Mesendoderm (in vitro differentiated cells): ENCODE measurements around the gene ACBD4.

Experiments
- DNase-seq: peaks from one replicate; pipeline ENCODE4 v3.0.0; 2013
- H2AK5ac ChIP-seq: 2 replicates; pipeline ENCODE4 v1.6.1; 2013; ENCODE audit warnings: low read length, inconsistent platforms
- H2BK120ac ChIP-seq: 2 replicates; pipeline ENCODE4 v1.6.1; 2013; ENCODE audit warnings: low read depth, mild to moderate bottlenecking, low read length, moderate library complexity, mixed read lengths
- H2BK15ac ChIP-seq: replicated peaks from 2 replicates; pipeline ENCODE4 v1.6.1; 2013; ENCODE audit warnings: low read depth, mild to moderate bottlenecking, moderate library complexity
- H2BK5ac ChIP-seq: 2 replicates; pipeline ENCODE4 v1.6.1; 2013; ENCODE audit warnings: low read length, inconsistent platforms
- H3K18ac ChIP-seq: 2 replicates; pipeline ENCODE4 v1.6.1; 2013; ENCODE audit warnings: mild to moderate bottlenecking, low read length, mixed read lengths
- H3K23ac ChIP-seq: one replicate; pipeline ENCODE4 v1.6.1; 2013; ENCODE audit warnings: low read length
- H3K27ac ChIP-seq: 2 replicates; pipeline ENCODE4 v1.5.1; 2013; ENCODE audit warnings: low read depth, mild to moderate bottlenecking, inconsistent platforms, low read length, moderate library complexity
- H3K27me3 ChIP-seq: 2 replicates; pipeline ENCODE4 v1.6.1; 2013; ENCODE audit warnings: low read length, control low read depth, mild to moderate bottlenecking, inconsistent platforms; ENCODE audit not compliant: insufficient read depth, poor library complexity
- H3K36me3 ChIP-seq: 2 replicates; pipeline ENCODE4 v1.6.1; 2013; ENCODE audit warnings: low read length, inconsistent platforms; ENCODE audit not compliant: control insufficient read depth, insufficient read depth
- H3K4ac ChIP-seq: one replicate; pipeline ENCODE4 v1.6.1; 2013; ENCODE audit warnings: low read depth, mild to moderate bottlenecking, low read length, moderate library complexity
- H3K4me1 ChIP-seq: 2 replicates; pipeline ENCODE4 v1.6.1; 2013; ENCODE audit warnings: low read depth, low read length, inconsistent platforms; ENCODE audit not compliant: control insufficient read depth
- H3K4me2 ChIP-seq: 2 replicates; pipeline ENCODE4 v1.6.1; 2013; ENCODE audit warnings: low read length
- H3K4me3 ChIP-seq: 2 replicates; pipeline ENCODE4 v1.5.1; 2013; ENCODE audit warnings: mild to moderate bottlenecking, low read length
- H3K56ac ChIP-seq: one replicate; pipeline ENCODE4 v1.6.1; 2013; ENCODE audit warnings: low read length
- H3K79me1 ChIP-seq: 2 replicates; pipeline ENCODE4 v1.6.1; 2013; ENCODE audit warnings: low read length, inconsistent platforms
- H3K79me2 ChIP-seq: 2 replicates; pipeline ENCODE4 v1.6.1; 2013; ENCODE audit warnings: mild to moderate bottlenecking, low read length; ENCODE audit not compliant: control insufficient read depth, insufficient read depth
- H3K9ac ChIP-seq: 2 replicates; pipeline ENCODE4 v1.6.1; 2013; ENCODE audit warnings: low read length, inconsistent platforms
- H4K5ac ChIP-seq: one replicate; pipeline ENCODE4 v1.6.1; 2013; ENCODE audit warnings: low read length
- H4K8ac ChIP-seq: one replicate; pipeline ENCODE4 v1.6.1; 2013; ENCODE audit warnings: low read depth, mild to moderate bottlenecking, control low read depth, low read length, moderate library complexity
- WGBS: extraction: QIAGEN DNeasy Blood & Tissue Kit; methylation state at CpG from one replicate; pipeline ENCODE4 v1.1.7; 2013; ENCODE audit warnings: low lambda C conversion rate, missing lambda C conversion rate; ENCODE audit not compliant: insufficient coverage; ENCODE audit errors: extremely low coverage; 5-methylcytosine and 5-hydroxymethylcytosine counted together

Gene ACBD4

GRCh38 chr17:45136846-45137560, 1.5 kb downstream of the ACBD4 start:
- H3K27me3 ChIP-seq, result no peaks in the 10 kb centered on the region
- WGBS, result no CpG with 5 or more reads among the region's 12 CpGs
- no peak overlapping the region for H3K23ac ChIP-seq
- no peak overlapping the region for H3K4ac ChIP-seq
- H3K9ac ChIP-seq, result no peak overlapping the region
- no peak overlapping the region for H2AK5ac ChIP-seq
- H2BK120ac ChIP-seq, result no peak overlapping the region
- no peak overlapping the region for H4K5ac ChIP-seq
- no peak overlapping the region for H3K18ac ChIP-seq
- no peak for DNase-seq
- H3K27ac ChIP-seq, result no peak overlapping the region
- H3K56ac ChIP-seq, result no peak overlapping the region
- no peak overlapping the region for H3K4me2 ChIP-seq
- no peak overlapping the region for H4K8ac ChIP-seq
- H3K4me3 ChIP-seq, result no peak overlapping the region
- no peaks in the 10 kb centered on the region for H3K36me3 ChIP-seq
- no peak overlapping the region for H2BK15ac ChIP-seq
- H2BK5ac ChIP-seq, result no peak overlapping the region
- H3K4me1 ChIP-seq, result peaks cover 4% of the 10 kb centered on the region
- no peaks in the 10 kb centered on the region for H3K79me2 ChIP-seq
- H3K79me1 ChIP-seq, result no peaks in the 10 kb centered on the region

DNA sequence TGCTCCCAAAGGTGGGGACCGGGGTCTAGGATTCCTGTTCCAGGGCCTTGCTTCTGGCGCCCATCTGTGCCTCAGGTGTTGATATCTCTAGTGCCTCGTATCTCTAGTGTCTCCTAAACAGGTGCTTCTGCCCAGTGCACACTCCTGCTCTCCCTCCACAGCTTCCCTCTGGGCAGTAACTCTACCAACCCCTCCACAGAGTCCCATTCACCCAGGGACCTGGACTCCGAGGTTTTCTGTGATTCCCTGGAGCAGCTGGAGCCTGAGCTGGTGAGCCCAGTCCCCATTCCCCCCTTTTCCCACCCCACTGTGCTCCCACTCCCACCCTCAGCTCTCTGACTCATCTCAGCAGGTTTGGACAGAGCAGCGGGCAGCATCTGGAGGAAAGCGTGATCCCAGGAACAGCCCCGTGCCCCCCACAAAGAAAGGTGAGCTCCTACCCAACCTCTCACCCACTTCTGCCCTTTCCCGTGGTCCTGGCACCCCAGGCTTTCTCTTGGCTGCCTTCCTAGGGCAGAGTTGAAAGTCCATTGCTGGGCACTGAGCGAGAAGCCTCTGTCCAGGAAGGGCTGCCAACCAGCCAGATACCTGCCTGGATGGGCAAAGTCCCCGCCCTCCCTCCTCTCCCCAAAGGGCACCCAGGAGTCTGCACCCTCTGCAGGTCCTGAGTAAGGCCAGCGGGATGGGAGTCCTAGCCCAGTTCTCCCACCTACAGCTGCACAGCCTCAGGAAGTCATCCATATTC, 2.2 kb downstream of the ACBD4 start:
- Histone ChIP-seq H3K79me1 (no peaks in the 10 kb centered on the region), H2AK5ac (no peak overlapping the region), H2BK120ac (no peak overlapping the region), H3K4ac (no peak overlapping the region), H3K23ac (no peak overlapping the region), H3K9ac (no peak overlapping the region), H2BK15ac (no peak overlapping the region), H3K4me1 (peaks cover 4% of the 10 kb centered on the region), H3K27ac (no peak overlapping the region), H4K8ac (no peak overlapping the region), H3K4me2 (no peak overlapping the region), H3K79me2 (no peaks in the 10 kb centered on the region), H3K18ac (no peak overlapping the region), H2BK5ac (no peak overlapping the region), H3K36me3 (no peaks in the 10 kb centered on the region), H3K56ac (no peak overlapping the region), H4K5ac (no peak overlapping the region), H3K4me3 (no peak overlapping the region), H3K27me3 (no peaks in the 10 kb centered on the region)
- DNase-seq, result no peak
- no CpG with 5 or more reads among the region's 11 CpGs for WGBS

GRCh38 chr17:45138911-45139532, 3.5 kb downstream of the ACBD4 start:
- Histone ChIP-seq H3K56ac (no peak overlapping the region), H3K4ac (no peak overlapping the region), H3K4me3 (no peak overlapping the region), H4K5ac (no peak overlapping the region), H3K27me3 (no peaks in the 10 kb centered on the region), H3K9ac (no peak overlapping the region), H3K4me2 (no peak overlapping the region), H3K27ac (no peak overlapping the region), H2BK120ac (no peak overlapping the region), H2AK5ac (no peak overlapping the region), H4K8ac (no peak overlapping the region), H2BK15ac (no peak overlapping the region), H2BK5ac (no peak overlapping the region), H3K4me1 (peaks cover 11% of the 10 kb centered on the region), H3K23ac (no peak overlapping the region), H3K79me2 (no peaks in the 10 kb centered on the region), H3K18ac (no peak overlapping the region), H3K79me1 (no peaks in the 10 kb centered on the region), H3K36me3 (no peaks in the 10 kb centered on the region)
- peak; percentile 49 for DNase-seq
- WGBS, result no CpG with 5 or more reads among the region's 14 CpGs

GRCh38 chr17:45139533-45139920, 4.0 kb downstream of the ACBD4 start:
- H3K56ac ChIP-seq, result no peak overlapping the region
- no peaks in the 10 kb centered on the region for H3K36me3 ChIP-seq
- DNase-seq, result no peak
- no peak overlapping the region for H3K9ac ChIP-seq
- H3K4me1 ChIP-seq, result peaks cover 11% of the 10 kb centered on the region
- H2AK5ac ChIP-seq, result no peak overlapping the region
- no peak overlapping the region for H3K27ac ChIP-seq
- no peak overlapping the region for H2BK15ac ChIP-seq
- no peak overlapping the region for H2BK5ac ChIP-seq
- H3K4ac ChIP-seq, result no peak overlapping the region
- no peak overlapping the region for H4K8ac ChIP-seq
- H2BK120ac ChIP-seq, result no peak overlapping the region
- no peaks in the 10 kb centered on the region for H3K27me3 ChIP-seq
- H3K79me1 ChIP-seq, result no peaks in the 10 kb centered on the region
- no peak overlapping the region for H3K18ac ChIP-seq
- no peaks in the 10 kb centered on the region for H3K79me2 ChIP-seq
- H4K5ac ChIP-seq, result no peak overlapping the region
- H3K4me2 ChIP-seq, result no peak overlapping the region
- no peak overlapping the region for H3K4me3 ChIP-seq
- no CpG with 5 or more reads among the region's 4 CpGs for WGBS
- H3K23ac ChIP-seq, result no peak overlapping the region

DNA sequence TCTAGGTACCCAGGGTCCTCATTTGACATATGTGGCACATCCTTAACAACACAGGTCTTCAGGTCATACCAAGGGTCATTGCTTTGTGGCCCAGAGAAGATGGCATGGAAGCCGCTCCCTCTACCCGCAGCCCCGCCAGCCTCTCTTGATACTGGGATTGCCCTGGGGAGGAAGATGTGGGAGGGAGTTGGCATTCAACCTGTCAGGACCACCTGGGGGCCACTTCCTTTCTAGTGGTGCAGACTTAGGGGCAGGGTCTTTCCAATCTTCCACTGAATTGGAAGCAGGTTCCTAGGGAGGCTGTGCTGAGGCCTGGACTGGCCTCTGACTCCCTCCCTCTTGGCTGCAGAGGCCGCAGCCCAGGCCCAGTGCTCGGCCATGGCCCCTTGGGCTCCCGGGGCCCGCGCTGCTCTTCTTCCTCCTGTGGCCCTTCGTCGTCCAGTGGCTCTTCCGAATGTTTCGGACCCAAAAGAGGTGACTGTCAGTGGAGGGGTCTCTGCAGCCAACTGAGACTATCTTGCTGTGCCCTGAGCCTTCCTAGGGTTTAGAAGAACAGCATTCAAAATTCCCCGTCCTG, 7.7 kb downstream of the ACBD4 start:
- DNase-seq, result peak; percentile 29
- Histone ChIP-seq H3K23ac (peak overlapping the region; percentile 89), H3K27me3 (no peaks in the 10 kb centered on the region), H3K4ac (no peak overlapping the region), H3K56ac (peak overlapping the region; percentile 90), H2AK5ac (peak overlapping the region; percentile 58), H3K4me3 (no peak overlapping the region), H3K27ac (peak overlapping the region; percentile 91), H3K9ac (peak overlapping the region; percentile 87), H4K5ac (no peak overlapping the region), H3K79me1 (peaks cover 2% of the 10 kb centered on the region), H3K4me2 (peak overlapping the region; percentile 80), H3K79me2 (no peaks in the 10 kb centered on the region), H2BK5ac (no peak overlapping the region), H2BK120ac (no peak overlapping the region), H3K18ac (peak overlapping the region; percentile 68), H3K4me1 (peaks cover 11% of the 10 kb centered on the region), H4K8ac (no peak overlapping the region), H3K36me3 (no peaks in the 10 kb centered on the region), H2BK15ac (no peak overlapping the region)
- WGBS, result no CpG with 5 or more reads among the region's 13 CpGs
